GM15510 (cell line): ENCODE data around the gene PIK3AP1.
A peak's percentile ranks its signal among the peaks of the same experiment; 100 is the strongest.

Experiments used
- POLR2A ChIP-seq: IDR thresholded peaks from 3 replicates; pipeline ENCODE4 v1.6.1; 2011; ENCODE audit warnings: borderline replicate concordance; ENCODE audit not compliant: insufficient read length; ENCODE audit errors: extremely low read depth

PIK3AP1 gene

DNA sequence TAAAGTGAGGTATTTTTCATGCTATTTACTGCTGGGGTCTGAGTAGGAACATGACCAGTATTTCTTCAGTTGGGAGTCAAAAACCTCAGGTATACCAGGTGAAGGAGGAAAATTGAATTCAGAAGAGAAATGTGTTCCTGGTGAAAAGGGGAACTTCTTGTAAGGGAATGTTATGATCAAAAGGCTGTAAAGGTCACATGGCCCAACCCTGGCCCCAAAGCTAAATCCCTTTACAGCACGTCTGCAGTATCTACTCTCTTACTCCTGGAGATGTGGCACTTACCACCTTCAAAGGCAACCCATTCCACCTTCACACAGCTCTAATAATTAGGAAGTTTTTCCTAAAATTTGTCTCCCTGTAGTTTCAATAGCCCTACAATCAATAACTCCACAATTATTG lies 15.2 kb downstream of the PIK3AP1 start:
- TF ChIP-seq POLR2A: no peak

DNA sequence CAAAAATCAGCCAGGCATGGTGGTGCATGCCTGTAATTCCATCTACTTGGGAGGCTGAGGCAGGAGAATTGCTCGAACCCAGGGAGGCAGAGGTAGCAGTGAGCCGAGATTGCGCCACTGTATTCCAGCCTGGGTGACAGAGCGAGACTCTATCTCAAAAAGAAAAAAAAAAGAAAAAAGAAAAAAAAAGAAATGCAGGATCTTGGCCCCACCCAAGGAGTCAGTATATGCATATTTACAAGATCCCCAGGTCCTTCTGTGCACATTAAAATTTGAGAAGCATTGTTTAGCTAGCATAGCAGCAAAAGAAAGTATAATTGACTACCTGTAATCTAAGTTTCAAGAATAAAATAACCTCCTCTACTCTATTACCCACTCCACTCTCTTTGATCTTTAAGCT lies 15.8 kb downstream of the PIK3AP1 start:
- no peak for TF ChIP-seq POLR2A

DNA sequence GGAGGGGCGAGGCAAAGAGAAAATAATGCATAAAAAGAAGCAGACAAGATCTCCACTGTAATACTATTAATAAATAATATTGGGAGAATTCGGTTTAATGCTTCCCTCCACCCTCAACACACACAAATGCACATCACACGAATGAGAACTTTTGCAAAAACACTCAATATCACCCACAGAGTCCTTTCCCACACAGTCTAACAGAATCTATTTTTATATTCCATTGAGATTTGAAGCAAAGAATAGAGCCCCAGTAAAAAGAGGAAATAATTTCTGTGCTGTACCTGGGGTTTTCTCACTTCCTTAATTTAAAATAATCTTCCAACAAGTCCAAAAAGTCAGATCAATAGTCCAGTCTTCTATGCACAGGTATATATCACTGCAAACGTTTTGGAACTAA lies 17.0 kb downstream of the PIK3AP1 start:
- TF ChIP-seq POLR2A: no peak

DNA sequence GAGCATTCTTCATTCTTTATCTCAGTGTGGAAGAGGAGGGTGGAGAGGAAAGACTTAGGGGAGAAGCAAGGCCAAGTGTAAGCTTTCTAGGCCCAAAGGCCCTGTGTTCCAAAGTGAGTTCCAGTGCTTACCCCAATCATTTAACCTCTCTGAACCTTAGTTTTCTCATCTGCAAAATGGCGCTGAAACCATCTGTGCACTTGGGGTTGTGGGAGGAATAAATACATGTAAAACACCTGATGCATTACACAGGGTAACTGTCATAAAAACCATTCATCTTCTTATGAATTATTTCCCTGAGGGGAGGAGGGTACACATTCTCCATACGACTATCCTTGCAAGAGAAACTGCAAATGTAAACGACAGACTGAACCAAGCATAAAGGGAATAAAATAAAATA lies 19.0 kb downstream of the PIK3AP1 start:
- TF ChIP-seq POLR2A: no peak

DNA sequence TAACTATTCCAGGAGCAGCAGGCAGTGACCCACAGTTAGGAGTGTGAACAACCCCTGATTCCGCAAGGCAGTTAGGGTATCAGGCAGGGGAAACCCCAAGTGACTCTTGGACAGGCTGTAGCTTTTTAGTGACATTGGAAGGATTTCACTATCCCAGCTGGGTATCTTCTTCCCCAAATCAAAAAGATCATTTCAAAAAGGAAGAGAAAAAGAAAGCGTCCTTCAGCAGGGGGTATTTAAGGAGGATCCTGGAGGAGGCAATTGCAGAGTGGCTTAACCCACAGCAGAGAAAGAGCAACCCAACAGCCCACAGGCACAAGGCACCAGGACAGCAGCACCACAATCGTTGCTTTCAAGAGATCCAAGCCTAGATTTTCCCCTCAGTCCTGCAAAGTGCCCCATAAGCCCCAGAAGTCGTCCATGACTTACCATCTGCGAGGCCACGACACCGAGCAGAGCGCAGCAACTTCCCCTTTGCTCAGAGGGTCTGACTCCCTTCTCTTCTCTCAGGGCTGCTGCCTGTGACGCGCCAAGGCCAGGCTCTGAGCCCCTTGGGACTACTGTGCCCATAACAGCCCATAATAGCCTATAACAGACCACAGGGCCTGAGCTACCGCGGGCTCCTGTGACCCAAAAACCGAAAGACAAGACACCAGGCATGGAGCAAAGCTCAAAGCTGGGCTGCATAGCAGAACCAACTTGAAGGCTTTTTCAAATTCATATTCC lies 19.8 kb downstream of the PIK3AP1 start:
- TF ChIP-seq POLR2A: peak; percentile 62

DNA sequence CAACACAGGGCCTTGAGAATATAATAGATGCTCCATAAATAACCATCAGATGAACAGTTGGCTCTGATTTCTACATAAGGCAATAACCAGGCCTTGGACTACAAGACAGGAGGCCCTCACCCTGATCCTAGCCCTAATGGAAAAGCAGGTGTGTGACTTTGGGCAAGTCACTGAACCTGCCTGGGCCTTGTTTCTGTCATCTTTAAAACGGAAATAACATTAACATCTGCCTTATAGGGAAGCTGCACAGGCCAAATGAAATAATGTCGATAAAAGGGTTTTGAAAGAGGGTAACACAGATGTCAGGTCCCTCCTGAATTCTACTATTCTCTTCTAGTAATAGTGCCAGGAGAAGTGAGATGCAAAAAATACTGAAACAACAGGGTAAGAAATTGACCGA lies 20.7 kb downstream of the PIK3AP1 start:
- TF ChIP-seq POLR2A: no peak

DNA sequence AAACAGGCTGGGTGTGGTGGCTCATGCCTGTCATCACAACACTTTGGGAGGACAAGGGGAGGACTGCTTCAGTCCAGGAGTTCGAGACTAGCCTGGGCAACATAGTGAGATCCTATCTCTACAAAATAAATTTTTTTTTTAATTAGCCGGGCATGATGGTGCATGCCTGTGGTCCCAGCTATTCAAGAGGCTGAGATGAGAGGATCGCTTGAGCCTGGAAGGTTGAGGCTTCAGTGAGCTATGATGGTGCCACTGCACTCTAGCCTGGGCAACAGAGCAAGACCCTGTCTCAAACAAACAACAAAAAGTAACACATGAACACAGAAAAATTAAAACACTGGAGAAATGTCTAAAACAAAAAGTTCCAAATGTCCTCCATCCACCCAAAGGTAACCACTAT lies 22.9 kb downstream of the PIK3AP1 start:
- TF ChIP-seq POLR2A: no peak

DNA sequence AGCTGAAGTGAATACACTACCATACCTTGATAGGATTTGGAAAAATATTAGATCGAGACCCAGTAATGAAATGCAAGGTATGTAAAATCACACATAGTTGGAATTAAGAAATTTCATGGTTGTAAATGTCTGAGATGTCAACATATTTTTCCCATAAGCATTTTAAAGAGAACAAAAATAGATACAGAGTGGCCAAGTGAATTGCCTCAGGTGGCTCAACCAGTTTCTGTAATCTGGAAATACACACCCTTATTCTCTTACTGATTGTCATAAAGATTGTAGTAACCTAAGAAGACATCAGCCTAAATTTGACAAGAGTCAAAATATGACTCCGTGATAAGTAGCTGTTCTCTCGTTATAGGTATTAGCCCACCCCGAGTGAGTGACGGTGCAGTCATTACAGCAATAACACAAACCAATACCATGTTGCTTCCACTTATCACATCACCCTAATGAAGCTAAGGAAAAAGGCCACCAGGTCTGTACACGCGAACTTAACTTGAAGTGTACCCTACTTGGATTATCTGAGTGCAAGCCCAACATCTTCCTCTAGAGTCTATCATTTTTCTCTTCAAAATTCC lies 23.4 kb downstream of the PIK3AP1 start:
- TF ChIP-seq POLR2A: no peak

DNA sequence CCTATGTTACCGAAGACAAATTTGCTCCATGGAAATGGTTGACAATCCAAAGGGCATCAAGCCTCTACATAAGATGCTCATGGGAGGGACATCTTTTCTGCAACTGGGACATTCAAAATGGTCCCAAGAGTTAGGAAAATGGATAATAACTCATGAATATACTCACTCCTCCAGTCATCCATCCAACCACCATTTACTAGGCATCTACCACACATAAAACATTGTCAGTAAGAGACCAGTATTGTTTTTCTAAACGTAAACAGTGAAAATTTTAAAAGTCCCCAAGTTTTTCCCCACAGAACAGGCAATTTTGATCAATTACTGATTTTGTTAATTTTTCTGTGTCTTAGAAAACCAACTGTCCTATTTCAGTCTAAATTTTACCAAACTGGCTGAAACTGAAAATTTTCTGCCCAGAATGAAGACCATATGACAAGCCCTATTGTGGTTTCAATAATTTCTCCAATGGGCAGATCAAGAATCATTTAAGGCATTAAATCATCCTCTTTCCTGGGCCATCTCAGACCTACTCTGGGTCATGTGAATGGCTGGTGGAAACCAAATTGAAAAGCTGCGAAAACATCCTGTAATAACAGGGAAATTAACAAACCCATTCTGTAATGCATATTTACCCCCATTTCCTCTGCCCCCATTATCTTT lies 24.2 kb downstream of the PIK3AP1 start:
- TF ChIP-seq POLR2A: no peak

DNA sequence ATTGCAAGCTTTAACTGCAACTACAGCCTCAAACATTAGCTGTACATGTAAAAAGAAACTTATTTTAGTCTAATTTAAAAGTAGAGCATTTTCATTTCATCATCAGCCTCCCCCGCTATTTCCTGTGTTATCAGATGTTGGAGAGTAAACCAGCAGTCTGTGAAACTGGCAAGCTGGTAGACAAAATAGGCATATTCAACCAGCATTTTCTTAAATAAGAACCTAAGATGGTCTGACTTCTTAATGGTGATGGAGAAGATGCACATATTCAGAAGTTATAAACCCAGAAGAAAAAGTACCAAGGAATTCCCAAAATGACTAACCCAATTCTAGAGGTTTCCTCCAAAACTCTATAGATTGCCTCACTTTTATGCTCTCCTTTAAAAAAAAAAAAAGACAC lies 24.9 kb downstream of the PIK3AP1 start:
- no peak for TF ChIP-seq POLR2A

DNA sequence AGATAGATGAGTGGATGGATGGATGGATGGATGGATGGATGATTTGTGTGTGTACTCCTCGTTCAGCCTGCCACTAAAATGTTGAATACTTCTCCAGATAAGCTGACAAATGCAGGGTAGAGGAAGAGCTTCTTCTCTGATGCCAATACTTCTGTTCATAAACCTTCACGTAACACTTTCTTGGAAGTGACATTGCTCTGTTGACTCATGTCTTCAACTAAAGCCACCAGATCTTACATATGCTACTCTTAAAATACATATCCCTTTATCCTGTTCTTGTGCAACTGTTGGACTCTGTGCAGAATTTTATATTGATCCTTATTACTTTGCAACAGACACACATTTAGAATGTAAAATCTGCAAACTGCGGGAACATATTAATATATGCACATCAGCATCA lies 26.9 kb downstream of the PIK3AP1 start:
- TF ChIP-seq POLR2A: no peak

DNA sequence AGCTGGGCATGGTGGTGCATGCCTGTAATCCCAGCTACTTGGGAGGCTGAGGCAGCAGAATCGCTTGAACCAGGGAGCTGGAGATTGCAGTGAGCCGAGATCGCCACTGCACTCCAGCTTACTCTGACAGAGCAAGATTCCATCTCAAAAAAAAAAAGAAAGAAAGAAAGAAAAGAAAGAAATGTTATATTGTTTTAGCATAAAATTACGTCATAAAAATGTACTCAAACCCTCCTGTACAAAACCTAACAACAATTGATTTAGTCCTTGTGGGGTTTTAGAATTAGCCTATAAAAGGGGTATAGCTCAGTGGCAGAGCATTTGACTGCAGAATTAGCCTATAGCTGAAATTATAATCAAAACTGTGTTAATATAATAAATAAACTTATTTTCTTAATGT lies 27.9 kb downstream of the PIK3AP1 start:
- no peak for TF ChIP-seq POLR2A

DNA sequence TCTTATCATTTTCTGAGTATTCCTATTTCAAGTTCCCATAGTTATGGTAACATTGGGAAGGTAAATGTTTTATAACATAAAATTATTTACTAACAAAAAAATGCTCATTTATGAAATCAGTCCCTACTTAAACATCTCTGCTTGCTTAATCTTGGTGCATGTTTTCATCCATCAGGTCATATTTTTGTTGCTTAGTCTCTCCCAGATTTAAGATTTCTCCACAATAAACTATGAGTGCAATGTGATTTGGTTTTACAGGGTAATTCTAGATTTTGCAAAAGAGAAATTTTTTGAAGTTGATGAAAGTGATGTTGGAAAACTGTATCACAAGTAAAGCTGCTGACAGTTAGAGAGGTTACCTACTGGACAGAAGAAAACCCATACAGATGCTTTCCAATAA lies 28.6 kb downstream of the PIK3AP1 start:
- no peak for TF ChIP-seq POLR2A

DNA sequence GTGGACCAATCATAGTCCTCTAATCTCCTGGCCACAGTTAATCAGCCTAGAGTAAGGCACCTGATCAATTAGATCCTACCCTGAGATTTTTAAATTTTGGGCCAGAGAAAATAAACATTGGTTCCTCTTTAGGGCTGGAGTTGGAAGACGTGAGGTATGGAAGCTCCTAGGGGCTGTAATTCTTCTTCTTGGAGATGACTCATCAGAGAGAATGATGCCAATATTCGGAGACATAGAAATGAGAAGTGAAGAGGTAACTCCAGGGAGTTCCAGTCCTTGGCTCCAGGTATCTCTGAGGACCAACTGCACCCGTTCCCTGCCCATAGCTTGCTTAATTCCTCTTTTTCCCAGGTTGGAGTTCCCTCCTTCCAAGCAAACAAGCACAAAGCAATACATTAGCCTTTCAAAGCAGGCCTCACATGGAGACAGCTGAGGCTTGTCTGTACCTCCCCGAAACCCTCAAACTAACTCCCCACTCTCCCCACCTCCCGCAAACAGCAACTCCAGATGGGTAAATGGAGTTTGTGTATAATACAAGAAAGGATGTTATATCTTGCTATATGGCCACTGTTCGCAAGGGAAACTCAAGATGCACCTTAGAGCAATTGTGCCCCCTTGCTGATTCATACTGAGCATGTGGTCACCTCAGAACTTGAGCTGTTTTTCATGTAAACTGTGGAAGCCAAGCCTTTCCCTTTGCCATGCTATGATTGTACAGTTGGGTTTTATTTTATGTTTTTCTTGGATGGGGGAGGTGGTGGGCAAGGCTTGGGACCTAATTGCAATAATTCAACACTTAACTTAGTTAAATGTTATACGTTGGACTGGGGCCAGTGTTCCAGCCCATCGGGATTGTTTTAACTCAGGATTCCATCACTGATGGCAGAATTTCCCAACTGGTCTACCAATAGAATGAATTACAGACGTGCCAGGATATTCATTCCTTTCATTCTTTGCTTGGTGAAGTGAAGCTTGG lies 29.3 kb downstream of the PIK3AP1 start:
- no peak for TF ChIP-seq POLR2A

DNA sequence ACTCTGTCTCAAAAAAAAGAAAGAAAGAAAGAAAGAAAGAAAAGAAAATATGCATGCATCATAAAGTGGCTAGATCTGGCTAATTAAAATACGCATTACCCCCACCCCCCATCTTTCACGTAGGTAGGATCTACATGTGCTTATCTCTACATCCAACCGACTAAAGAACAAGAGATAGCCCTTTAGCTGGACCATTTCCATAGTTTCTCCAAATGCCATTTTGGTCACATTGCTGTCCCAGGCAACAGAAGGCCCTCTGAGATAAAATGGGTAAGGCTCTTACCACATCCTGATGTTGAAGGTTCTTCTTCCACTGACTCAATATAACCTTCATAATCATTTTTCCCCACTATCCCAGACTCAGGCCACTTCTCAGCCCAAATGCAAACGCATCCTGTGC lies 31.5 kb downstream of the PIK3AP1 start:
- no peak for TF ChIP-seq POLR2A

DNA sequence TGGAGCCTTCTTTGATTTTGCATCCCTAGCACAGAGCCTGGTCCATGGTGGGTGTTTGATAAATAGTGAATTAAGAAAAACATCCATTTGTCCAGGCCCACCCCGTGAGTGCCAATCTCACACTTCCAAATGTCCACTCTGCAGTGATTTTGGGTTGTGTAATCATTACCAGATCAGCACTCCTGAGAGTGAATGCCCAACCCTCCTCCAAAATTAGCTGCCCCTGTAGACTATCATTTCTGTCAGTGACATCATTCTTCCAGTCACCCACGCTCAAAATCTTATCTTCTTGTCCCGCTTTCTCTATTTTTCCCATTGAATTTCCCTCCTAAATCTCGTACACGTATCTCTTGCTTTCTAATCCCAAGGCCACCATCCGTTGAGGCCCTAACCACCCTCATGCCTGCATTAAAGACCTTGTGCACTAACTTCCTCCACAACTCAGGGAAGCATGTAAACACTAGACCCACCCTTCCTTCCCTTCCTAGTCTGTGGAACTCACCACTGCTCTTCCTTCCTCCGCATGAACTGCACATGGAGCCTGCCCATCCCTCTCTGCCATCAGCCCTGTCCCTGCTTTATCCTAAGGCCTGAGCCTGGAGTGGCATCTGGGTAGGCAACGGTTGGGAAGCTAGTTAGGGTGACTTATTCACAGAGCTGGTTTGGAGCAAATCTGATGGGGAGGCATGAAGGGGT lies 32.8 kb downstream of the PIK3AP1 start:
- TF ChIP-seq POLR2A: no peak
